ENCODE results near the gene NOVA1. TPM values are rescaled to one million over a fixed set of nuclear protein-coding genes. Genes with fewer than 3 reads are reported as not detected.

NOVA1 gene
- total RNA-seq, 1 donor from 2014 or later, result 119 TPM

- TF ChIP-seq CTCF (IDR thresholded peaks at IDR 0.05; ENCODE audit: partially characterized antibody, unreplicated experiment), result no peak
These were observed 154.2 kb downstream of the NOVA1 start for GRCh38 chr14:26443654-26444053.

DNA sequence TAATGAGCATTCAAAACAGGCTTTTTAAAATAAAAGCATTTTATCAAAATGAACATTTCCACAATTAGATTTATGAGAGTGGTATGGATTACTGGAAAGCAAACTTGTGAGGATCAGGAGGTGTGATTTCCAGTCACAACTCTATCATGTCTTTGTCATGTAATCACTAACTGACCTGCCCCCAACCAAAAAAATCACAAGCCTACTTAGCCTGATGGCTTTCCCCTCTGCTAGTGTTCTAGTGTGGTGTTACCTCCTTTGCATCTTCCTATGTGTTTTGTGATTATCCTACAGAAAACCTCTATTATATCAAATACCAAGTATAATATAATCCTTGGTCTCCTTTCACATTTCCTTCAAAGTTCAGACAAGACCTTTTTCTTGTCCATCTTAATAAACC lies 168.6 kb downstream of the NOVA1 start:
- Mint-ChIP-seq H3K27ac (ENCODE audit: unreplicated experiment) (no peak overlapping the region), H3K4me3 (ENCODE audit: unreplicated experiment) (no peak overlapping the region), H3K9me3 (ENCODE audit: unreplicated experiment) (no peaks in the 10 kb centered on the region), H3K27me3 (ENCODE audit: unreplicated experiment) (no peaks in the 10 kb centered on the region), H3K4me1 (ENCODE audit: low read depth, unreplicated experiment) (peaks cover 7% of the 10 kb centered on the region), H3K36me3 (ENCODE audit: unreplicated experiment) (no peaks in the 10 kb centered on the region)
- no peak for TF ChIP-seq CTCF (IDR thresholded peaks at IDR 0.05; ENCODE audit: partially characterized antibody, unreplicated experiment)
- DNase-seq, result no peak

More at GRCh38 chr14:26443654-26444053, 154.2 kb downstream of the NOVA1 start:
- peaks cover 7% of the 10 kb centered on the region for H3K9me3 Mint-ChIP-seq (ENCODE audit: unreplicated experiment)
- peaks cover 7% of the 10 kb centered on the region for H3K27me3 Mint-ChIP-seq (ENCODE audit: unreplicated experiment)
- DNase-seq, result no peak
- peaks cover 5% of the 10 kb centered on the region for H3K36me3 Mint-ChIP-seq (ENCODE audit: unreplicated experiment)
- no peak overlapping the region for H3K4me3 Mint-ChIP-seq (ENCODE audit: unreplicated experiment)
- peaks cover 37% of the 10 kb centered on the region for H3K4me1 Mint-ChIP-seq (ENCODE audit: low read depth, unreplicated experiment)
- H3K27ac Mint-ChIP-seq (ENCODE audit: unreplicated experiment), result no peak overlapping the region

DNA sequence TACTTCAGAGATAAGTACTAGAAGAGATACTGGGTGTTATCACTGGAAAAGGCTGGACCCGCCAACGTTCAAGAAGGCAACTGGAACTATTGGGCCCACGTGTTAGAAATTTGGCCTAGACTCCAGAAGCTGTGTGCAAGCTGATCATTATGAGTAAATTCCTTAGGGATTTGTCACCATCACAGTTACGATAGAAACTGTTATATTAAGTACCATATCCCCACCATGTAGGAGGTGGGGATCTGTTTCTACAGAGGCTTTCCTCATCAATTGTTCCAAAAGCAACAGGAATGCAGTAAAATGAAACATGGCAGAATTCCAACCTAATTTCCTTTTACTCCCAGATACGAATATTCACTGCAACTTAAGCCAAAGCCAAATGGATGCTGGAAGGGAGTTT lies 170.7 kb downstream of the NOVA1 start:
- Mint-ChIP-seq H3K27me3 (ENCODE audit: unreplicated experiment) (no peaks in the 10 kb centered on the region), H3K4me3 (ENCODE audit: unreplicated experiment) (no peak overlapping the region), H3K36me3 (ENCODE audit: unreplicated experiment) (no peaks in the 10 kb centered on the region), H3K9me3 (ENCODE audit: unreplicated experiment) (no peaks in the 10 kb centered on the region), H3K27ac (ENCODE audit: unreplicated experiment) (no peak overlapping the region), H3K4me1 (ENCODE audit: low read depth, unreplicated experiment) (peaks cover 16% of the 10 kb centered on the region)
- TF ChIP-seq CTCF (IDR thresholded peaks at IDR 0.05; ENCODE audit: partially characterized antibody, unreplicated experiment), result no peak
- no peak for DNase-seq

GRCh38 chr14:26424537-26424936 lies 173.3 kb downstream of the NOVA1 start:
- H3K4me1 Mint-ChIP-seq (ENCODE audit: low read depth, unreplicated experiment), result peaks cover 19% of the 10 kb centered on the region
- no peak for TF ChIP-seq CTCF (IDR thresholded peaks at IDR 0.05; ENCODE audit: partially characterized antibody, unreplicated experiment)
- H3K36me3 Mint-ChIP-seq (ENCODE audit: unreplicated experiment), result no peaks in the 10 kb centered on the region
- H3K27me3 Mint-ChIP-seq (ENCODE audit: unreplicated experiment), result no peaks in the 10 kb centered on the region
- no peaks in the 10 kb centered on the region for H3K9me3 Mint-ChIP-seq (ENCODE audit: unreplicated experiment)
- H3K27ac Mint-ChIP-seq (ENCODE audit: unreplicated experiment), result no peak overlapping the region
- H3K4me3 Mint-ChIP-seq (ENCODE audit: unreplicated experiment), result no peak overlapping the region
- DNase-seq, result no peak

DNA sequence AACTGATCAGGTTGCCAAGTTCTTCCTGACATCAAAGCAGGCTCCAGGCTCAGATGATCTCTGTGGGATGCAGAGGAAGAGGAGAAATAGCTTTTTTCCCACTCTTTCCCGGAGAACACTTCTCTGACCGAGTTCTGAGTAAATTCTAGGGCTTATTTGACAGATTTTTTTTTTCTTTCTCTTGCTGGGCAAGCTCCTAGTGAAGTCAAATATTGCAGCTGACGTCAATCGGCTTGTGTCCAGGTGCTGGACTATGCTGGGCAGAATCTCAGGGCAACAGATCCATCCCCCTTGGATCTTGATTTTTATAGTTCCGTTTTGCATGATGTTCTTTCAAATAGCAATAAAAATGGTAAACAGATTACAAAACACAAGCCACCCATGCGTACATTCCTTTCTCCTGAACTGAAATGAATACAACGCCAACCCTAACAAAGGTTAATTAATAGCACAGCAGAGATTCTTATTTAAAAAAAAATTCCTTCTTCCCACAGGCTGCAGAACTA lies 182.2 kb downstream of the NOVA1 start:
- Mint-ChIP-seq H3K4me1 (ENCODE audit: low read depth, unreplicated experiment) (no peaks in the 10 kb centered on the region), H3K27me3 (ENCODE audit: unreplicated experiment) (no peaks in the 10 kb centered on the region), H3K27ac (ENCODE audit: unreplicated experiment) (no peak overlapping the region), H3K4me3 (ENCODE audit: unreplicated experiment) (no peak overlapping the region), H3K9me3 (ENCODE audit: unreplicated experiment) (no peaks in the 10 kb centered on the region), H3K36me3 (ENCODE audit: unreplicated experiment) (no peaks in the 10 kb centered on the region)
- no peak for TF ChIP-seq CTCF (IDR thresholded peaks at IDR 0.05; ENCODE audit: partially characterized antibody, unreplicated experiment)
- no peak for DNase-seq
